Progenitor cell of endocrine pancreas (in vitro differentiated cells): ENCODE results near the gene MRPL52. TPM values are rescaled to one million over a fixed set of nuclear protein-coding genes. Genes with fewer than 3 reads are reported as not detected.

Source experiments
- DNase-seq: peaks from one replicate; pipeline ENCODE4 v3.0.0; 2021; ENCODE audit warnings: low spot score; ENCODE audit not compliant: unreplicated experiment
- H3K27ac Mint-ChIP-seq: 2 replicates; pipeline ENCODE4 v1.8.0; 2021; ENCODE audit warnings: mild to moderate bottlenecking, moderate library complexity, mixed read lengths
- H3K27me3 Mint-ChIP-seq: 2 replicates; pipeline ENCODE4 v1.8.0; 2021; ENCODE audit warnings: mixed read lengths
- H3K36me3 Mint-ChIP-seq: 2 replicates; pipeline ENCODE4 v1.8.0; 2022; ENCODE audit warnings: mixed read lengths; ENCODE audit not compliant: insufficient read depth
- H3K4me1 Mint-ChIP-seq: 2 replicates; pipeline ENCODE4 v1.8.0; 2021; ENCODE audit warnings: low read depth, mixed read lengths
- H3K4me3 Mint-ChIP-seq: 2 replicates; pipeline ENCODE4 v1.8.0; 2021; ENCODE audit warnings: low read depth, mild to moderate bottlenecking, moderate library complexity, mixed read lengths
- H3K9me3 Mint-ChIP-seq: 2 replicates; pipeline ENCODE4 v1.8.0; 2021; ENCODE audit warnings: low read depth, mixed read lengths
- total RNA-seq: library from RNA; stranded (reverse); gene quantifications from 2 replicates; pipeline ENCODE4 v1.2.1, GENCODE V29; 2021
- TF ChIP-seq, protein P1 (sequence below): fragments of 200-600 bp; sonication (generic); IDR thresholded peaks from one replicate; pipeline ENCODE4 v1.5.0; 2021; ENCODE audit warnings: antibody characterized with exemption, mild to moderate bottlenecking; ENCODE audit not compliant: unreplicated experiment

MRPL52 gene
- total RNA-seq, 1 donor from 2014 or later: 121 TPM

DNA sequence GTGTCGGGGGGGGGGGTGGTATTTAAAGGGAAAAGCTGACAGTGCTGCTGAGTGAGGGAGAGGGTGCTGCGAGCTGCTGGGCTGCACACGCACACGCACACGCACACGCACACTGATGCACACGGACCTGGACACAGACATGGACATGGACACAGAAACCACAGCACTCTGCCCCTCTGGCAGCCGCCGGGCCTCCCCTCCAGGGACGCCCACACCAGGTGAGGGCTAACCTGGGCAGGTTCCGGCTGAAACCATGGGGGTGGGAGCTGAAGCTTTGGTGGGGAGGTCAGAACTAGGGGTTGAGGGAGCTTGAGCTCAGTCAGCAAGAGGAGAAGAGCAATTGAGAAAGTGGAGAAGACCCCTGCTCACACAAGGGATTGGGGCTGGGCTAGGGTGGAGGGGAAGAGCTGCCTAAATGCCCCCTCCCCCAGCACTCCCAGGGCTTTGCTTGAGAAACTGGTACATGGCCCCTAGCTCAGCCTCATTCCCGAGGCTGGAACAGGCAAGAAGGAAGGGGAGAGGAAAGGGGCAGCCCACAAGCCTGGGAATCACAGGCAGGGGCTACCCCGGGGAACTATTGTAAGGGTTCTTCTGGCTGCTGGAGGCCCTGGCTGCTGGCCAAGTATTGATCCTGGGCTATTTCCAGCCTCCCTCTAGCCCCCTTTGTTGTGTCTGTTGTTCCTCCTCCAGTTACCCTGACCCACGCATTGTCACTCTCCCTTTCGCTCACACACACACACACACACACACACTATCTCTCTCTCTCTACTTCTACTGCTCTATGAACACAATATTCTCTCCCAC lies 53.7 kb downstream of the MRPL52 start, which contains the start of gene REM2:
TSS of gene REM2 (plus strand) at position 50 of the 804 bp plus-strand sequence. CDS start at position 116, 66 bp downstream.
- peaks cover 40% of the 10 kb centered on the region for H3K4me1 Mint-ChIP-seq
- H3K9me3 Mint-ChIP-seq: no peaks in the 10 kb centered on the region
- H3K27me3 Mint-ChIP-seq: no peaks in the 10 kb centered on the region
- peaks cover 7% of the 10 kb centered on the region for H3K36me3 Mint-ChIP-seq
- peak within 1 kb of the TSS; percentile 86 for H3K4me3 Mint-ChIP-seq
- peak within 1 kb of the TSS; percentile 98 for H3K27ac Mint-ChIP-seq
- DNase-seq: peak; percentile 28
- TF ChIP-seq, protein P1, sequence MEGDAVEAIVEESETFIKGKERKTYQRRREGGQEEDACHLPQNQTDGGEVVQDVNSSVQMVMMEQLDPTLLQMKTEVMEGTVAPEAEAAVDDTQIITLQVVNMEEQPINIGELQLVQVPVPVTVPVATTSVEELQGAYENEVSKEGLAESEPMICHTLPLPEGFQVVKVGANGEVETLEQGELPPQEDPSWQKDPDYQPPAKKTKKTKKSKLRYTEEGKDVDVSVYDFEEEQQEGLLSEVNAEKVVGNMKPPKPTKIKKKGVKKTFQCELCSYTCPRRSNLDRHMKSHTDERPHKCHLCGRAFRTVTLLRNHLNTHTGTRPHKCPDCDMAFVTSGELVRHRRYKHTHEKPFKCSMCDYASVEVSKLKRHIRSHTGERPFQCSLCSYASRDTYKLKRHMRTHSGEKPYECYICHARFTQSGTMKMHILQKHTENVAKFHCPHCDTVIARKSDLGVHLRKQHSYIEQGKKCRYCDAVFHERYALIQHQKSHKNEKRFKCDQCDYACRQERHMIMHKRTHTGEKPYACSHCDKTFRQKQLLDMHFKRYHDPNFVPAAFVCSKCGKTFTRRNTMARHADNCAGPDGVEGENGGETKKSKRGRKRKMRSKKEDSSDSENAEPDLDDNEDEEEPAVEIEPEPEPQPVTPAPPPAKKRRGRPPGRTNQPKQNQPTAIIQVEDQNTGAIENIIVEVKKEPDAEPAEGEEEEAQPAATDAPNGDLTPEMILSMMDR: no peak

DNA sequence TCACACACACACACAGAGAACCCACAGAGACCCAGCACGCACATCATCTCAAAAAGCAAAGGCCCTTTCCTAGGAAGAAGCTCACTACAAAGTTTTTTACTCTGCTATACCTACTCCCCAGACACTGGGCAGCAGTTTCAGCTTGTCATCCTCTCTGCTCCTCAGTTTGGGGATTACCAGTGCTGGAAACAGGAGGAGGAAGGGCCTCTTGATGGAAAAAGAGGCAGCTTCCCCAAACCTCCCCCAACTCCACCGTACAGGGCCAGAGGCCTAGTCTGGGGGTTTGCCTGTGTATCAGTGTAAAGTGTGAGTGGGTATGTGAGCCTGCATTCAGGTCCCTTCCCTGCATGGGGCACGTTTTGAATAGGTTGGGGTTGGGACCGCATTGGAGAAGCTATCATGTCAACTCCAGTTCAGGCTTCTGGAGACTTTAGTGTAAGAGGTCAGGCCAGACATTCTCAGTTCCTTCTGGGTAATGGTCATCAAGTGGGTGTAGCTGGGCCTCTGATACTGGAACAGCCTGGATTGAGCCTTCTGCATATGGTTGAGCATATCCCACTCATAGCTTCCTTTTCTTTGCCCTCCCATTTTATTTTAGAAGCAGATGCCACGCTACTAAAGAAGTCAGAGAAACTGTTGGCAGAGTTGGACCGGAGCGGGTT lies 54.5 kb downstream of the MRPL52 start:
- peak overlapping the region; percentile 98 for H3K27ac Mint-ChIP-seq
- H3K27me3 Mint-ChIP-seq: no peaks in the 10 kb centered on the region
- peak overlapping the region; percentile 86 for H3K4me3 Mint-ChIP-seq
- H3K4me1 Mint-ChIP-seq: peaks cover 40% of the 10 kb centered on the region
- DNase-seq: no peak
- TF ChIP-seq, protein P1: no peak
- H3K9me3 Mint-ChIP-seq: no peaks in the 10 kb centered on the region
- H3K36me3 Mint-ChIP-seq: peaks cover 7% of the 10 kb centered on the region

Other genes with a start within 250 kb of the MRPL52 start
- gene DAD1, start 240.7 kb upstream of the MRPL52 start, total RNA-seq: 149 and 150 TPM in 2 replicates
- 25.6 and 30.5 TPM in 2 replicates for gene ABHD4, start 231.6 kb upstream of the MRPL52 start, total RNA-seq
- not detected in 2 replicates for gene OR6J1, start 185.5 kb upstream of the MRPL52 start, total RNA-seq
- 114 and 122 TPM in 2 replicates for gene OXA1L, start 63.2 kb upstream of the MRPL52 start, total RNA-seq
- gene SLC7A7, start 14.5 kb upstream of the MRPL52 start, total RNA-seq: 6.7 and 7.7 TPM in 2 replicates
- gene MMP14, start 6.7 kb downstream of the MRPL52 start, total RNA-seq: 198 and 209 TPM in 2 replicates
- gene LRP10, start 41.9 kb downstream of the MRPL52 start, total RNA-seq: 39.8 and 43.1 TPM in 2 replicates
- gene REM2, start 53.3 kb downstream of the MRPL52 start, total RNA-seq: 10.0 and 11.3 TPM in 2 replicates
- gene RBM23, start 89.3 kb downstream of the MRPL52 start, total RNA-seq: 110 and 118 TPM in 2 replicates
- gene PRMT5, start 99.5 kb downstream of the MRPL52 start, total RNA-seq: 104 and 111 TPM in 2 replicates
- gene HAUS4, start 127.2 kb downstream of the MRPL52 start, total RNA-seq: 36.6 and 39.1 TPM in 2 replicates
- gene AJUBA, start 152.7 kb downstream of the MRPL52 start, total RNA-seq: 97.1 and 104 TPM in 2 replicates
- 14.4 and 15.4 TPM in 2 replicates for gene C14orf93, start 180.3 kb downstream of the MRPL52 start, total RNA-seq
- 156 and 165 TPM in 2 replicates for gene PSMB5, start 205.0 kb downstream of the MRPL52 start, total RNA-seq
- not detected in 2 replicates for gene PSMB11, start 212.3 kb downstream of the MRPL52 start, total RNA-seq
- 23.7 and 25.1 TPM in 2 replicates for gene CDH24, start 227.6 kb downstream of the MRPL52 start, total RNA-seq